Hematopoietic multipotent progenitor cell treated with erythropoietin and hydrocortisone succinate and interleukin-3 and kit ligand, for 17 days (in vitro differentiated cells): ENCODE measurements around the gene SPRED3.
A peak's percentile ranks its signal among the peaks of the same experiment; 100 is the strongest.
"Not testable (repeated sequence)": the region's sequence is repeated elsewhere in the genome, so short reads cannot be mapped to it uniquely, and the experiment has no call there.

Experiments used
- DNase-seq: peaks from one replicate; pipeline ENCODE4 v3.0.0-alpha.2; 2015; ENCODE audit warnings: low spot score

The SPRED3 gene

GRCh38 chr19:38391911-38392464 lies 3.5 kb downstream of the SPRED3 start:
- no peak for DNase-seq

GRCh38 chr19:38392707-38393308 lies 4.3 kb downstream of the SPRED3 start:
- DNase-seq, result no peak

- DNase-seq, result no peak
Measured at GRCh38 chr19:38394488-38394887, 6.0 kb downstream of the SPRED3 start.

GRCh38 chr19:38395381-38396114 lies 7.1 kb downstream of the SPRED3 start:
- no peak for DNase-seq

GRCh38 chr19:38399081-38399480 lies 10.6 kb downstream of the SPRED3 start:
- no peak for DNase-seq

- DNase-seq, result no peak
Measured at GRCh38 chr19:38399537-38399936, 11.0 kb downstream of the SPRED3 start.

GRCh38 chr19:38400361-38400760 lies 11.9 kb downstream of the SPRED3 start:
- no peak for DNase-seq

- no peak for DNase-seq
Measured at GRCh38 chr19:38401148-38401547, 12.7 kb downstream of the SPRED3 start.

- DNase-seq, result no peak
Measured at GRCh38 chr19:38402623-38402966, 14.1 kb downstream of the SPRED3 start.

GRCh38 chr19:38402967-38403674 lies 14.6 kb downstream of the SPRED3 start, which contains the start of gene FAM98C:
TSS of gene FAM98C (plus strand) at chr19:38403093. CDS start at chr19:38403154, 61 bp downstream.
- peak; percentile 98 for DNase-seq

- DNase-seq, result no peak
Measured at GRCh38 chr19:38404858-38405257, 16.4 kb downstream of the SPRED3 start.

GRCh38 chr19:38405276-38405675 lies 16.8 kb downstream of the SPRED3 start:
- DNase-seq, result no peak

GRCh38 chr19:38409631-38410133 lies 21.2 kb downstream of the SPRED3 start:
- no peak for DNase-seq

GRCh38 chr19:38410407-38410806 lies 21.9 kb downstream of the SPRED3 start:
- not testable (repeated sequence) for DNase-seq

GRCh38 chr19:38411041-38411712 lies 22.7 kb downstream of the SPRED3 start:
- DNase-seq, result no peak

- not testable (repeated sequence) for DNase-seq
Measured at GRCh38 chr19:38411898-38412297, 23.4 kb downstream of the SPRED3 start.

GRCh38 chr19:38412491-38412890 lies 24.0 kb downstream of the SPRED3 start:
- DNase-seq, result no peak

- DNase-seq, result no peak
Measured at GRCh38 chr19:38412961-38413360, 24.5 kb downstream of the SPRED3 start.

GRCh38 chr19:38413416-38413815 lies 24.9 kb downstream of the SPRED3 start:
- no peak for DNase-seq

GRCh38 chr19:38417146-38417543 lies 28.6 kb downstream of the SPRED3 start:
- no peak for DNase-seq

- no peak for DNase-seq
Measured at GRCh38 chr19:38417544-38418506, 29.3 kb downstream of the SPRED3 start.
